OCI-LY3 (cell line): ENCODE measurements around the gene HEMGN.

ENCODE experiments used
- CTCF ChIP-seq: fragments of 200-600, 300-600 bp; sonication (generic); IDR thresholded peaks from 2 replicates; pipeline ENCODE4 v1.5.1; 2014; ENCODE audit warnings: antibody characterized with exemption, low read length, low read depth
- EZH2phosphoT487 ChIP-seq: fragments of 200-600 bp; shearing (Covaris generic); IDR thresholded peaks from 2 replicates; pipeline ENCODE4 v1.6.1; 2018; ENCODE audit warnings: antibody characterized with exemption, mixed run types, low read depth

- no peak for TF ChIP-seq CTCF
- no peak for TF ChIP-seq EZH2phosphoT487
Measured at GRCh38 chr9:97930972-97931371, 7.0 kb downstream of the HEMGN start.
